Measurements from ENCODE around the gene TCF7L1.

The TCF7L1 gene

DNA sequence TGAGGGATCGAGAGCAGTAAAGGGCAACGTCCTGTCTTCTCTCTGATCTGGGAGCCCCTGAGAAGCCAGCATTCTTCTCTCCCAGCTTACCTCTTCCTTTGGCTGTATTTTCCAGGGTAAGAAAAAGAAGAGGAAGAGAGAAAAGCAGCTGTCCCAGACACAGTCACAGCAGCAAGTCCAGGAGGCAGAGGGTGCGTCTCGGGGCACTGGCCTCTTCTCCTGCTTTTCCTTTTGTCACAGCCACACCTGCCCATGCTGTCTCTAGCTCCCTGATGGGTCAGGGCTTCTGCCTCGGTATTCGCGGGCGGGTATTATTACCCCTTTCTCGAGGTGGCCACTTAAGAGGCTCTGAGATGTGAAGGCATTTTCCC lies 174.3 kb downstream of the TCF7L1 start:
- Histone ChIP-seq H3K4me1 (ENCODE audit: low read length) (peaks cover 22% of the 10 kb centered on the region), H3K79me2 (ENCODE audit: low read length) (no peaks in the 10 kb centered on the region), H3K4me2 (ENCODE audit: low read length) (peak overlapping the region; percentile 48), H2AFZ (ENCODE audit: low read depth, low read length) (no peak overlapping the region), H3K9ac (ENCODE audit: low read length) (peak overlapping the region; percentile 19; the same call in 1 of the 2 replicates), H3K4me3 (ENCODE audit: low read length) (peak overlapping the region; percentile 49; the same call in 1 of the 2 replicates), H3K9me3 (ENCODE audit: insufficient read depth, low read length) (no peaks in the 10 kb centered on the region), H3K27ac (ENCODE audit: low read length) (no peak overlapping the region), H3K27me3 (ENCODE audit: low read depth, low read length) (peaks cover 13% of the 10 kb centered on the region), H4K20me1 (ENCODE audit: insufficient read depth, low read length) (no peaks in the 10 kb centered on the region), H3K36me3 (replicated peaks; ENCODE audit: low read depth, low read length) (no peaks in the 10 kb centered on the region)
- TF ChIP-seq EZH2phosphoT487 (IDR thresholded peaks at IDR 0.05; ENCODE audit: low read depth), result no peak
- TF ChIP-seq, protein P1, sequence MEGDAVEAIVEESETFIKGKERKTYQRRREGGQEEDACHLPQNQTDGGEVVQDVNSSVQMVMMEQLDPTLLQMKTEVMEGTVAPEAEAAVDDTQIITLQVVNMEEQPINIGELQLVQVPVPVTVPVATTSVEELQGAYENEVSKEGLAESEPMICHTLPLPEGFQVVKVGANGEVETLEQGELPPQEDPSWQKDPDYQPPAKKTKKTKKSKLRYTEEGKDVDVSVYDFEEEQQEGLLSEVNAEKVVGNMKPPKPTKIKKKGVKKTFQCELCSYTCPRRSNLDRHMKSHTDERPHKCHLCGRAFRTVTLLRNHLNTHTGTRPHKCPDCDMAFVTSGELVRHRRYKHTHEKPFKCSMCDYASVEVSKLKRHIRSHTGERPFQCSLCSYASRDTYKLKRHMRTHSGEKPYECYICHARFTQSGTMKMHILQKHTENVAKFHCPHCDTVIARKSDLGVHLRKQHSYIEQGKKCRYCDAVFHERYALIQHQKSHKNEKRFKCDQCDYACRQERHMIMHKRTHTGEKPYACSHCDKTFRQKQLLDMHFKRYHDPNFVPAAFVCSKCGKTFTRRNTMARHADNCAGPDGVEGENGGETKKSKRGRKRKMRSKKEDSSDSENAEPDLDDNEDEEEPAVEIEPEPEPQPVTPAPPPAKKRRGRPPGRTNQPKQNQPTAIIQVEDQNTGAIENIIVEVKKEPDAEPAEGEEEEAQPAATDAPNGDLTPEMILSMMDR (IDR thresholded peaks at IDR 0.05; ENCODE audit: low read depth, low read length), result no peak

DNA sequence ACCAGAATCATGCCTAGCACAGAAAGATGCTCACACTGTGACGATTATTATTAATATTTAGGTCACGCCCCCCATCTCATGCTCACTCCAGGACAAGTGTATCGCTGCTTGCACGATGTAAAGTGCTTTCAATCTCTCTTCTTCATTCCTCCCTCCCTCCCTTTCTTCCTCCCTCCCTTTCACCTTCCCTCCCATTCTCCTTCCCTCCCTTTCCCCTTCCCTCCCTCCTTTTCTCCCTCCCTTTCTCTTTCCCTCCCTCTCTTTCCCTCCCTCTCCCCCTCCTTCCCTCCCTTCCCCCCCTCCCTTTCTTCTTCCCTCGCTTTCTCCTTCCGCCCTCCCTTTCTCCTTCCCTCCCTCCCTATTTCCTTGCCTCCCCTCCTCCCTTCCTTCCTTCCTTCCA lies 175.0 kb downstream of the TCF7L1 start:
- Histone ChIP-seq H4K20me1 (ENCODE audit: insufficient read depth, low read length) (no peaks in the 10 kb centered on the region), H3K4me3 (ENCODE audit: low read length) (no peak overlapping the region), H2AFZ (ENCODE audit: low read depth, low read length) (no peak overlapping the region), H3K4me1 (ENCODE audit: low read length) (peaks cover 22% of the 10 kb centered on the region), H3K9ac (ENCODE audit: low read length) (no peak overlapping the region), H3K27ac (ENCODE audit: low read length) (no peak overlapping the region), H3K9me3 (ENCODE audit: insufficient read depth, low read length) (no peaks in the 10 kb centered on the region), H3K36me3 (replicated peaks; ENCODE audit: low read depth, low read length) (no peaks in the 10 kb centered on the region), H3K27me3 (ENCODE audit: low read depth, low read length) (peaks cover 12% of the 10 kb centered on the region), H3K79me2 (ENCODE audit: low read length) (no peaks in the 10 kb centered on the region), H3K4me2 (ENCODE audit: low read length) (no peak overlapping the region)
- TF ChIP-seq, protein P1 (IDR thresholded peaks at IDR 0.05; ENCODE audit: low read depth, low read length), result no peak

DNA sequence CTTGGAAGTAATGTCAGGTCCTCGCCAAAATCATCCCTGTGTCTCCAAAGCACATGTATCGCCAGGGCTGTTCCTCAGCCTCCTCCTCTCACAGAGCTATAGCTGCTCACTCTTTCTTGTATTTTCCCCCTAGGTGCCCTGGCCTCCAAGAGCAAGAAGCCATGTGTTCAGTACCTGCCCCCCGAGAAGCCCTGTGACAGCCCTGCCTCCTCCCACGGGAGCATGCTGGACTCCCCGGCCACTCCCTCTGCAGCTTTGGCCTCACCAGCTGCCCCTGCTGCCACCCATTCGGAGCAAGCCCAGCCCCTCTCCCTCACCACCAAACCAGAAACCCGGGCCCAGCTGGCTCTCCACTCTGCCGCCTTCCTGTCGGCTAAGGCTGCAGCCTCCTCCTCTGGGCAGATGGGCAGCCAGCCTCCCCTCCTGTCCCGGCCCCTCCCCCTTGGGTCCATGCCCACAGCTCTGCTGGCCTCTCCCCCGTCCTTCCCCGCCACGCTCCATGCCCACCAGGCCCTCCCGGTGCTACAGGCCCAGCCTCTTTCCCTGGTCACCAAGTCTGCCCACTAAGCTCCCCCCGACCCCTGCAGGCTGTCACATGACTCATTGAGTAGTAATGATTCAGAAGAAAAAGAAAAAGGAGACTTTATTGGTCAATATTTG lies 175.8 kb downstream of the TCF7L1 start:
- H3K27ac ChIP-seq (ENCODE audit: low read length), result no peak overlapping the region
- H3K4me1 ChIP-seq (ENCODE audit: low read length), result peaks cover 22% of the 10 kb centered on the region
- H3K9ac ChIP-seq (ENCODE audit: low read length), result no peak overlapping the region
- no peaks in the 10 kb centered on the region for H3K36me3 ChIP-seq (replicated peaks; ENCODE audit: low read depth, low read length)
- H3K9me3 ChIP-seq (ENCODE audit: insufficient read depth, low read length), result no peaks in the 10 kb centered on the region
- H3K4me2 ChIP-seq (ENCODE audit: low read length), result peak overlapping the region; percentile 28; the same call in 1 of the 2 replicates
- TF ChIP-seq, protein P1 (IDR thresholded peaks at IDR 0.05; ENCODE audit: low read depth, low read length), result no peak
- no peak for TF ChIP-seq EZH2phosphoT487 (IDR thresholded peaks at IDR 0.05; ENCODE audit: low read depth)
- H3K79me2 ChIP-seq (ENCODE audit: low read length), result no peaks in the 10 kb centered on the region
- no peak overlapping the region for H2AFZ ChIP-seq (ENCODE audit: low read depth, low read length)
- no peaks in the 10 kb centered on the region for H4K20me1 ChIP-seq (ENCODE audit: insufficient read depth, low read length)
- H3K27me3 ChIP-seq (ENCODE audit: low read depth, low read length), result peaks cover 12% of the 10 kb centered on the region
- H3K4me3 ChIP-seq (ENCODE audit: low read length), result no peak overlapping the region

DNA sequence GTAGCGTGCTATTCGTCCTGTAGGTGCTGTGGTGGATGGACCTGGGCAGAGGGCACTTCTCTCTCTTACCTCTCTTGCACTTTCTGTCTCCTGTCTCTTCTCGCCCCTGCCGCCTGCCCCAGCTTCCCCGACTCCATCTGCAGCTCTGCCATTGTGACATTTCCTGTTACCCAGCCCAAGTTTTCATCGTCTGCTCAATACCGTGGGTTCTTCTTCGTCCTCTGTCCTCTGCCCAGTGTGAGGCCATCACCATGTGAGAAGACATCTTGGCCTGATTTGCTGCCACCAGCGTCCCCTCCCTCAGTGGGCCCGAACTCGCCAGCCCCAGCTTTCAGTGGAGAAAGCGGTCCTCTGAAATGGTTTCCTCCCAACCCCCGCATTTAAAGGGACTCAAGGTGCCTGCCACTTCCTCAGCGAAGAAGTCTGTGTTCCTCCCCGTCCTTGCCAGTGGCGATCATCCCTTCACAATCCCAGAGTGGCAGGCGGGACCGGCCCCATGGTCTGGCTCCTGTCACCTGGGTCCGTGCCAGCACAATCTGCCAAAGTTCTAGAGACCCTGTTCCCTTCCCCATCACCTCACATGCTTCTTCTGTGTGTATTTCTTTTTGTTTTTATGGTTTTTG lies 176.6 kb downstream of the TCF7L1 start:
- peaks cover 5% of the 10 kb centered on the region for H3K36me3 ChIP-seq (replicated peaks; ENCODE audit: low read depth, low read length)
- H3K9me3 ChIP-seq (ENCODE audit: insufficient read depth, low read length), result no peaks in the 10 kb centered on the region
- H4K20me1 ChIP-seq (ENCODE audit: insufficient read depth, low read length), result no peaks in the 10 kb centered on the region
- H3K27me3 ChIP-seq (ENCODE audit: low read depth, low read length), result peaks cover 6% of the 10 kb centered on the region; the same call in 1 of the 2 replicates
- no peak overlapping the region for H3K27ac ChIP-seq (ENCODE audit: low read length)
- H2AFZ ChIP-seq (ENCODE audit: low read depth, low read length), result no peak overlapping the region
- H3K4me1 ChIP-seq (ENCODE audit: low read length), result peaks cover 22% of the 10 kb centered on the region
- no peak overlapping the region for H3K9ac ChIP-seq (ENCODE audit: low read length)
- peak overlapping the region; percentile 40 for H3K4me2 ChIP-seq (ENCODE audit: low read length)
- no peak for TF ChIP-seq EZH2phosphoT487 (IDR thresholded peaks at IDR 0.05; ENCODE audit: low read depth)
- TF ChIP-seq, protein P1 (IDR thresholded peaks at IDR 0.05; ENCODE audit: low read depth, low read length), result no peak
- no peak overlapping the region for H3K4me3 ChIP-seq (ENCODE audit: low read length)
- H3K79me2 ChIP-seq (ENCODE audit: low read length), result no peaks in the 10 kb centered on the region
